GM08714 (cell line): ENCODE data around the gene PALM.

Experiments
- H3K4me3 ChIP-seq: fragments of 200-500 bp; sonication (Bioruptor generic); 2 replicates; pipeline ENCODE4 v1.5.1; 2014; ENCODE audit warnings: mild to moderate bottlenecking, low read length, inconsistent platforms
- ZNF274 ChIP-seq: IDR thresholded peaks from 2 replicates; pipeline ENCODE4 v1.6.1; 2012; ENCODE audit warnings: mild to moderate bottlenecking, low read depth, low read length

PALM gene

DNA sequence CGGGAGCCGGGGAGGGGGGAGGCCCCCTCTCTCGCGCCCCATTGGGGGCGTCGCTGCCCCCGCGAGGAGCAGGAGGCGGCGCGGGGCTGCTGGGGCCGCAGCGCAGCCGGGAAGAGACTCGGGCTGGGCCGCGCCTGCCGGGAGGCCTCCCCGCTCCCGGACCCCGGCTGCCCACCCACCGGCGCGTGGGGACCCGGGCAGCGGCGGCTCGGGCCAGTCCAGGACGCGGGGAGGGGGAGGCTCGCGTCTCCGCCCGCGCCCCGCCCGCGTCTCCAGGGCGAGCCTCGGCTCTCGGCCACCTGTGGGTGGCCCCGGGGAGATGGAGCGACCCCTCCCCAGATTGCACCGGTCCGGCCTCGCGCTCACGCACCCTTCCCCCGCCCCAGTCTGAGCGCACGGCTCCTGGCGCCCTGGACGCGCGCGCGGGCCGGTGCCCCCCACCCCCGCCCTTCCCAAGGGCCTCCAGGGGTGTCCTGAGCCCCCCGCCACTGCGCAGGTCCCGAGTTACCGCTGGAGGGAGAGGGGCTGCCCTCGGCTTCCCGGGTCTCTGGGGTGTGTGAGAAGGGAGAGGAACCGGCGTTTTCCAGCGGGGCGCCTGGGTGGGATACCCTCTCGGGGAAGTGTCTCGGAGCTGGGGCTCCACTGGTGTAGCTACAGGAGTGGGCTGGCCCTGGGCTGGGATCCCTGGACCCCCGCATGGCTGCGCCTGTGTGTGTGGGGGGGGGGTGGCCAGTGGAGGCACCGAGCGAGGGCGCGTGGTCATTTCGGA, 645 bp downstream of the PALM start:
- H3K4me3 ChIP-seq, result no peak overlapping the region
- TF ChIP-seq ZNF274, result no peak

DNA sequence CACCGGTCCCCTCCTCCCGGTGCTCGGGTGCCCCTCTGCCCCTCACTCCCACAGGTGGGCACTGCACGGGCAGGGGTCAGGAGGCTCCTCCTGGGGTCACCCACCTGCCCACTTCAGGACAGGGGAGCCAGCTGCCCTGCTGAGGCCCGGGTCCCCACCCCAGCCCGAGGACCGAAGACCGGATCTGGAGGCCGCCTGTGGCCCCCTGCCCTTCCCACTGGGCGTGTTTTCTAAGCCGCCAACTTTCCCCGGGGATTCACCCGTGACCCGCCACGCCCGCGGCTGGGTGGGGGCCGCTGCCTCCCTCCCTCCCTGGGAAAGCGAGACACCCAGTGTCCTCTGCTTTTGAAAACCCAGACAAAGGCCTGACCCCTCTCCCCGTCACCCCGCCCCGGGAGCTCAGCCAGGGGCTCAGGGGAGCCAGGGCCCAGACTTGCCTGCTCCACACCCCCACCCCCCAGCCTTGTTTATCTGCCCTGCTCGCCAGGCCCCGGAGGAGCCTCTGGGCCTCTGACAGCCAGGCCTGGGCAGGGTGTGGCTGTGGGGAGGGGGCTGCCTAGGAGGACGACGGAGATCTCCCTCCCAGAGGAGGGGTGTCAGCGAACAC, 1.3 kb downstream of the PALM start:
- H3K4me3 ChIP-seq, result no peak overlapping the region
- no peak for TF ChIP-seq ZNF274

DNA sequence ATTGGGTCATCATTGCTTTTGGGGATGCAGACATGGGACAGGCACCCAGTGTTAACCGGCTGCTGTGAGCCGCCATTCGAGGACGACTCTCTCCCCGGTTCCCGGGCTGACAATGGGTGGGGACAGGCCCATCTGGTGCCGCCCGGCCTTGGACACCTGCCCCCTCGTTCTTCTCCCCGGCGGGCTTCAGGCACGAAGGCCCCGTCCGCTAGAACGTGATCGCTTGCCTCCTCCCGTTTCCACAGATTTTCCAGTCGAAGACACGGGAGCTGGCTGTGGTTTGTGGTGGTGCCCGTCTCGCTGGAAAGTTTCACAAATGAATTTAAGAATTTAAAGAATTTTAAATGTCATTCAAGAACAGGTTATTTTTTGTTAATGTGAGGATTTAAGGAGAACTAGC, 2.0 kb downstream of the PALM start:
- no peak for TF ChIP-seq ZNF274
- no peak overlapping the region for H3K4me3 ChIP-seq

DNA sequence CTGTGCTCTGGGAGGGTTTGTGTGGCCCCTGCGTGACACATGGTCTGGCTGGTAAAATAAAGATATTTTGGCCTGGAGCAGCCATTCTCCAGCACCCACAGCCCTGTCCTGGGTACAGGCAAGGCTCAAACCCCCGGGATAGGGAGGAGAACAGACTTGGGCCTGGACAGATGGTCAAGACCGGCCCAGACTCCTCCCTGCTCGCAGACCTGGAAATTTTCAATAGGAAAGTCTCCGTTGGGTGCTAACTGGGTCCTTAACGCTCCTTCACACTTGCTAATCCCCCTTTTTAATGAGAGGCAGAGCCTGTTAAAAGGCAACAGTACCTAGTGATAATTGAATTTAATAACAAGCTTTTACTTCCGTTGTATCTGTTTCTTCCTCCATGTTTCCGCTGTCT, 2.5 kb downstream of the PALM start:
- no peak overlapping the region for H3K4me3 ChIP-seq

DNA sequence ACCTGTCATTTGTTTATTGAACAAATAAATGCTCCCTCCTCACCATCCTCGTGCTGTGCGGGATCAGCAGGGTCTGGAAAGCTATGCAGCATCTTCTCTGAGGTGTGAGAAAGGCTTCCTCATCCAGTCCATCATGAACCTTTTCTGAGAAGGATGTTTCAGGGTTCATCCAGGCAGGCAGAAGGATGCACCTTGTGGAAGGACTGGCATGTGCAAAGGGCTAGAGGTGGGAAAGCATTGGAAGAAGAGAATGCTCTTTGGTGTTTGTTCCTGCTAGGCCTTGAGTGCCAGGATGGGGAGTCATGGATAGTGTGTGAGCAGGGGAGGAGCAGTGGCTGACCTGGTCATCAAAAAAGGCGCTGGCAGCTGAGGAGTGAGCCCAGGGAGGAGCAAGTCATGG, 6.6 kb downstream of the PALM start:
- H3K4me3 ChIP-seq, result no peak overlapping the region
- no peak for TF ChIP-seq ZNF274

More for the DNA sequence above, 2.5 kb downstream of the PALM start:
- TF ChIP-seq ZNF274, result no peak

DNA sequence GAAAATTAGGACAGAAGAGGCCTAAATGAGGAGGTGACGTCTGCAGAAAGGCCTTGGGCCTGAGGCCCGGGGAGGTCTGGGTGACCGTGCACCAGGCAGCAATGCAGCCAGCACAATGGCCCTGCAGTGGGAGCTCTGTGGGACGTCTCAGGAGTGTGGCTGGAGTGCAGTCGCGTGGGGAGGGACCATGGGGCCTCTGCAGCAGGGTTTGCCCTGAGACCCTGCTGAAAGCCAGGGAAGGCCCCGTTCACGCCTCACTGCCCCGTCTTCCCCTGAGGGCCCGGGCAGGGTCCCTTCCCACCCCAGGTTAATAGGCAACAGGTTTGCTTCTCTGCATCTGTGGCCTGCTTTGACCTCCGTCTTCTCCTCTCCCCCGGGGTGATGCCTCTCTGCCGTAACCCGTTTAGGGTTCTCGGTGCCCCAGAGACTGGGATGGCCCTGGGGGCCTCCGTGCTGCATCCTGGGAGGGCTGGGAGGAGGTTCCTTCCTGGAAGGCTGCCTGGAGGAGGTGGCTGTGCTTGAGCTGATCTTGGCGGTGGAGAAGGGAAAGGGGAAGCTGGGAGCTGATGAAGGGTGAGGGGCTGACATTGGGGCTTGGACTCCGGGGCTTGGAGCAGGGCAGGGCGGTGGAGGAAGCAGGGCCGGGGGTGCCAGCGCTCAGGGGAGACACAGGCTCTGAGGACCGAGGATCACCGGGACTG, 9.7 kb downstream of the PALM start:
- no peak overlapping the region for H3K4me3 ChIP-seq
- no peak for TF ChIP-seq ZNF274

DNA sequence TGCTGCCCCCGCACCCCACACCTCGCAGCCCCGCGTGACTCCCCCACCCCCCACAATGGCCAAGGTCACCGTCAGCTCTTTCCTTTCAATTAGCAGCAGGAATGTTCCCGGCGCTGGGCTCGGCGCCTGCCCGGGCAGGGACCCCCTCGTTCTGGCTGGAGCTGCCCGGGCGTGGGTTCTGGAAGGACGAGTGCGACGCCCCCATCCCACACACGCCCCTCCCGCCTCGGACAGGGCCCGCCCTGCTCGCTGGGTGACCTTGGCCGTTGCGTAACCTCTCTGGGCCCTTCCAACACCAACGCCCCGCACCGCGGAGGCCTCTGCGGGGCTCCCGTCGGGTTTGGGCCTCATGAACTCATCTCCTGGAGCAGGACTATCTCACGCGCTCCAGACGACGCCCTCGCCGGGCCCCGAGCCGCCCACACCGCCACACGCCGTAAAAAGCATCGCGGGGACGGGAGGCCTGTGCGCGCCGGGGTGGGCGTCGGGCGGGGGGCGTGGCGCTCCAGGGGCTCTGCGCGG, 10.3 kb downstream of the PALM start:
- no peak overlapping the region for H3K4me3 ChIP-seq
- TF ChIP-seq ZNF274, result no peak

- TF ChIP-seq ZNF274, result no peak
- no peak overlapping the region for H3K4me3 ChIP-seq
Observed at GRCh38 chr19:719636-720344, 11.1 kb downstream of the PALM start.

DNA sequence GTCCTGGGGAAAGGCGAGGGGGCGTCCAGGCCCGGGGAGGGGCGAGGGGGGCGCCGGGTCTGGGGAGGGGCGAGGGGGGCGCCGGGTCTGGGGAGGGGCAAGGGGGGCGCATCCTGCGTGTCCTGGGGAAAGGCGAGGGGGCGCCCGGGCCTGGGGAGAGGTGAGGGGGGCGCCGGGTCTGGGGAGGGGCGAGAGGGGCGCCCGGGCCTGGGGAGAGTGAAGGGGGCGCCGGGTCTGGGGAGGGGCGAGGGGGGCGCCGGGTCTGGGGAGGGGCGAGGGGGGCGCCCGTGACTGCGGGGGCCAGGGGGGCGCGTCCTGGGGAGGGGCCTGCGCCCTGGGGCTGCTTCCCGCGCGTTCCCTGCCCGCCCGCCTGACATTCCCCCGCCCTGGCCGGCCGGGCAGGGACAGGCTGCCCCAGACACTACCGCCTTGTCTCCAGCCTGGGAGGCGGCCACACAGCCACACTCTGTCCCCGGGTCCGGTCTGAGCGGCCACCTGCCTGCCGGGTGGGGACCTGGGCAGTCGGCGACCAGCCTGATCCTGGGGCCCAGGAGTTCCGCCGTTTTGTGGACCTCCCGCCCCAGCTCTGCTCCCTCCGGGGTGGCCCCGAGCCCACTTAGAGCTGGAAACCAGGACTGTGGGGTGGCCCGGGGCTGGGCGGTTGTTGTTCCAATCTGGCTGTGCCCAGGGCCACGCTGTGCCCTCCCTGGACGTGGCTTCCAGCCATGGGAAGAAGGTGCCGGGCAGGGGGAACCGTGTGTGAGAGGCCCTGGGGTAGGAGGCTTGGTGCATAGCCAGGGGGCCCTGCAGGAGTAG, 11.8 kb downstream of the PALM start:
- TF ChIP-seq ZNF274, result no peak

GRCh38 chr19:722553-723101, 13.9 kb downstream of the PALM start:
- TF ChIP-seq ZNF274, result no peak
- H3K4me3 ChIP-seq, result no peak overlapping the region

More for the DNA sequence above, 11.8 kb downstream of the PALM start:
- H3K4me3 ChIP-seq, result no peak overlapping the region

- no peak for TF ChIP-seq ZNF274
- H3K4me3 ChIP-seq, result no peak overlapping the region
Observed at GRCh38 chr19:723247-723646, 14.5 kb downstream of the PALM start.

DNA sequence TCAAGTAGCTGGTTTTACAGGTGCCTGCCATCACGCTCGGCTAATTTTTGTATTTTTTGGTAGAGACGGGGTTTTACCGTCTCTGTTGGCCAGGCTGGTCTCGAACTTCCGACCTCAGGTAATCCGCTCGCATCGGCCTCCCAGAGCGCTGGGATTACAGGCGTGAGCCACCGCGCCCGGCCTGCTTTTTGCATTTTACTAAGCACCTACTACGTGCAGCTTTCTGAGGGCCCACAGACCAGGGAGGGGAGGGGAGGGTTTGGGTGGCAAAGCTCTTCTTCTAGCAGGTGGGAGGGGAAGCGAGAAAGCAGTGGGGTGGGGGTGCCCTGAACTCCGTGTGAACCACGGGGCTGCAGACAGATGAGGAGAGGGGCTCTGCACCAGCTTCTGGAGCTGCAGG, 15.0 kb downstream of the PALM start:
- H3K4me3 ChIP-seq, result no peak overlapping the region
- TF ChIP-seq ZNF274, result no peak

- no peak for TF ChIP-seq ZNF274
- no peak overlapping the region for H3K4me3 ChIP-seq
Observed at GRCh38 chr19:725461-726089, 16.8 kb downstream of the PALM start.
